ENCODE data around the gene DNAJC28. TPM values are rescaled to one million over a fixed set of nuclear protein-coding genes. Genes with fewer than 3 reads are reported as not detected.

DNAJC28 gene
- total RNA-seq, 1 experiment from 2014 or later, result 2.5 TPM

DNA sequence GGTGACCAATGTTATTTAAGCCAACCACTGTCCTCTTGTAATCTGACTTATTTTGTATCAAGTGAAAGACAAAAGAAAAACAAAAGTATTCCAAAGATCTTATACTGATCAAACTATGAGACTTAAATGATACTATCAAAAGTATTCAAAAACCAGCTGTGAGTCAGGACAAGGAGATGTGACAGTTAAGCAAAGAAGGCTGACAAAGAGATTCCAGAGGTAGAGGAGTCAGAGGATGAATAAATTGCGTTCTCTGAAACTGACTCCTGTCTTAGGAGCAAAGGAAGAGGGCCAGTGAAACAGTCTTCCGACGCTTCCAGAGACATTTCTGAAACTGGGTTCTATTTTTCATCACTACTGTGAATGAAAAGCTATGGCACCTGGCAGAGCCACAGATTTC lies 32.7 kb downstream of the DNAJC28 start:
- Mint-ChIP-seq H3K27ac (ENCODE audit: unreplicated experiment) (no peak overlapping the region), H3K27me3 (ENCODE audit: insufficient read depth, unreplicated experiment) (no peaks in the 10 kb centered on the region), H3K4me3 (ENCODE audit: unreplicated experiment) (no peak overlapping the region), H3K36me3 (ENCODE audit: insufficient read depth, unreplicated experiment) (no peaks in the 10 kb centered on the region), H3K4me1 (ENCODE audit: low read depth, unreplicated experiment) (no peaks in the 10 kb centered on the region), H3K9me3 (ENCODE audit: unreplicated experiment) (no peaks in the 10 kb centered on the region)
- no peaks in the 10 kb centered on the region for H3K27me3 ChIP-seq (replicated peaks; ENCODE audit: control insufficient read depth, insufficient read depth, low read length)
- CTCF ChIA-PET, result interaction anchor here (0.7 to 0.9 kb wide), 2 partner anchors 98 to 147 kb away, joined by 3 read pairs; no protein-coding TSS in a partner anchor
- intact Hi-C loops (cut with micrococcal nuclease; ENCODE audit: unreplicated experiment), result no loop called here
- POLR2A ChIA-PET, result no interaction called here
- no peak overlapping the region for H3K4me3 ChIP-seq (ENCODE audit: low read depth, low read length)
- no TSS peak for BruUV-seq (replicated peaks)
- no peak for DNase-seq
- H3K9me3 ChIP-seq, result no peaks in the 10 kb centered on the region
- no peaks in the 10 kb centered on the region for H3K4me1 ChIP-seq
- H3K36me3 ChIP-seq (ENCODE audit: control insufficient read depth, insufficient read depth, low read length), result no peaks in the 10 kb centered on the region
- TF ChIP-seq, protein P1, sequence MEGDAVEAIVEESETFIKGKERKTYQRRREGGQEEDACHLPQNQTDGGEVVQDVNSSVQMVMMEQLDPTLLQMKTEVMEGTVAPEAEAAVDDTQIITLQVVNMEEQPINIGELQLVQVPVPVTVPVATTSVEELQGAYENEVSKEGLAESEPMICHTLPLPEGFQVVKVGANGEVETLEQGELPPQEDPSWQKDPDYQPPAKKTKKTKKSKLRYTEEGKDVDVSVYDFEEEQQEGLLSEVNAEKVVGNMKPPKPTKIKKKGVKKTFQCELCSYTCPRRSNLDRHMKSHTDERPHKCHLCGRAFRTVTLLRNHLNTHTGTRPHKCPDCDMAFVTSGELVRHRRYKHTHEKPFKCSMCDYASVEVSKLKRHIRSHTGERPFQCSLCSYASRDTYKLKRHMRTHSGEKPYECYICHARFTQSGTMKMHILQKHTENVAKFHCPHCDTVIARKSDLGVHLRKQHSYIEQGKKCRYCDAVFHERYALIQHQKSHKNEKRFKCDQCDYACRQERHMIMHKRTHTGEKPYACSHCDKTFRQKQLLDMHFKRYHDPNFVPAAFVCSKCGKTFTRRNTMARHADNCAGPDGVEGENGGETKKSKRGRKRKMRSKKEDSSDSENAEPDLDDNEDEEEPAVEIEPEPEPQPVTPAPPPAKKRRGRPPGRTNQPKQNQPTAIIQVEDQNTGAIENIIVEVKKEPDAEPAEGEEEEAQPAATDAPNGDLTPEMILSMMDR (IDR thresholded peaks at IDR 0.05; ENCODE audit: insufficient read depth in 1 of 2, low read depth in 1 of 2, low read length in 1 of 2, severe bottlenecking in 1 of 2, unreplicated experiment in 1 of 2), result no peak

DNA sequence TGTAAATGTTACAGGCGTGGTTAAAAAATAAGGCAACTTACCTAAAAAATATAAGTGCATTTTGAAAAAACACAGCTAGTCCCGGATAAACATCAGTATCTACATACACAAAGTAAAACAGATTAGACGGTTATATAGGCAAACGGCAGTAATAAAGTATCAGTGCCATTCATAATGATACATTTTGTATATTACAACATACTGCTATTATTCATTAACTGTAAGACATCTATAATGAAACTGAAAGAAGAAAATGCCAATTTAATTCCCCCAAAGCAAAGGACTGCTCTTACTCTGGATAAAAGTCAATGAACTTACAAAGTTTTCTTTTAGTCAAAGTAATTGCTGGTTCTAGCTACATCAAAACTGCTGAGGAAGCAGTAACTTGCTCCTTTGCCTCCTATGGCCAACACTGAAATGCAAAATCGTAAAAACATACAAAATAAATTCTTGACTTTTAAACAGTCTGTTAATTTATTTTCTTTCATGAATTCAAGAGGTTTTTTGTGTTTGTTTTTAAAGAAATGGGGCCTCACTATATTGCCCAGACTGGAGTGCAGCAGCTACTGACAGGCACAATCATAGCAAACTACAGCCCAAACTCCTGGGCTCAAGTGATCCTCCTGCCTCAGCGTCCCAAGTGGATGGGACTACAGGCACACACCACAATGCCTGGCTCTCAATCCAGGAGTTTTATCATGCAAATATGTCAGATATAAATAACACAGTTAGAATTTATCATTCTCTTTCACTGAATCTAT lies 35.6 kb downstream of the DNAJC28 start:
- H3K27ac Mint-ChIP-seq (ENCODE audit: unreplicated experiment), result no peak overlapping the region
- CTCF ChIA-PET, result interaction anchor here (0.6 to 1.5 kb wide), 4 partner anchors 11 to 825 kb away, joined by 3 read pairs; partner anchors contain the start of genes IL10RB and TMEM50B

GRCh38 chr21:33452362-33452761 lies 39.2 kb downstream of the DNAJC28 start:
- CTCF ChIA-PET, result interaction anchor here (2.4 kb wide), 1 partner anchor 28 kb away, joined by 14 read pairs; the partner anchor contains the start of gene TMEM50B
- Mint-ChIP-seq H3K9me3 (ENCODE audit: unreplicated experiment) (no peaks in the 10 kb centered on the region), H3K4me1 (ENCODE audit: low read depth, unreplicated experiment) (peaks cover 31% of the 10 kb centered on the region), H3K4me3 (ENCODE audit: unreplicated experiment) (no peak overlapping the region), H3K27me3 (ENCODE audit: insufficient read depth, unreplicated experiment) (no peaks in the 10 kb centered on the region), H3K36me3 (ENCODE audit: insufficient read depth, unreplicated experiment) (peaks cover 26% of the 10 kb centered on the region), H3K27ac (ENCODE audit: unreplicated experiment) (peak overlapping the region; percentile 34)
- intact Hi-C loops (cut with micrococcal nuclease; ENCODE audit: unreplicated experiment), result no loop called here
- no peak overlapping the region for H3K4me3 ChIP-seq (ENCODE audit: low read depth, low read length)
- TF ChIP-seq, protein P1 (IDR thresholded peaks at IDR 0.05; ENCODE audit: insufficient read depth in 1 of 2, low read depth in 1 of 2, low read length in 1 of 2, severe bottlenecking in 1 of 2, unreplicated experiment in 1 of 2), result no peak
- H3K4me1 ChIP-seq, result peaks cover 12% of the 10 kb centered on the region; the same call in 1 of the 2 replicates
- no peaks in the 10 kb centered on the region for H3K9me3 ChIP-seq
- POLR2A ChIA-PET, result interaction anchor here (1.6 kb wide), 1 partner anchor 28 kb away, joined by 4 read pairs; the partner anchor contains the start of gene TMEM50B
- no peaks in the 10 kb centered on the region for H3K36me3 ChIP-seq (ENCODE audit: control insufficient read depth, insufficient read depth, low read length)
- no TSS peak for BruUV-seq (replicated peaks)
- no peak for DNase-seq
- H3K27me3 ChIP-seq (replicated peaks; ENCODE audit: control insufficient read depth, insufficient read depth, low read length), result no peaks in the 10 kb centered on the region

More for the DNA sequence above, 35.6 kb downstream of the DNAJC28 start:
- intact Hi-C loops (cut with micrococcal nuclease; ENCODE audit: unreplicated experiment), result no loop called here
- Histone ChIP-seq H3K4me1 (peaks cover 10% of the 10 kb centered on the region; the same call in 1 of the 2 replicates), H3K27me3 (replicated peaks; ENCODE audit: control insufficient read depth, insufficient read depth, low read length) (no peaks in the 10 kb centered on the region), H3K4me3 (ENCODE audit: low read depth, low read length) (no peak overlapping the region), H3K9me3 (no peaks in the 10 kb centered on the region), H3K36me3 (ENCODE audit: control insufficient read depth, insufficient read depth, low read length) (no peaks in the 10 kb centered on the region)
- peaks cover 11% of the 10 kb centered on the region for H3K36me3 Mint-ChIP-seq (ENCODE audit: insufficient read depth, unreplicated experiment)
- TF ChIP-seq, protein P1 (IDR thresholded peaks at IDR 0.05; ENCODE audit: insufficient read depth in 1 of 2, low read depth in 1 of 2, low read length in 1 of 2, severe bottlenecking in 1 of 2, unreplicated experiment in 1 of 2), result no peak
- peaks cover 21% of the 10 kb centered on the region for H3K4me1 Mint-ChIP-seq (ENCODE audit: low read depth, unreplicated experiment)
- no peak overlapping the region for H3K4me3 Mint-ChIP-seq (ENCODE audit: unreplicated experiment)
- DNase-seq, result no peak
- no peaks in the 10 kb centered on the region for H3K27me3 Mint-ChIP-seq (ENCODE audit: insufficient read depth, unreplicated experiment)
- H3K9me3 Mint-ChIP-seq (ENCODE audit: unreplicated experiment), result no peaks in the 10 kb centered on the region
- no TSS peak for BruUV-seq (replicated peaks)
- POLR2A ChIA-PET, result no interaction called here

Data from Caco-2 (cell line).